Lower lobe of right lung (tissue), 2 donors: ENCODE results near the gene DOCK1. TPM values are rescaled to one million over a fixed set of nuclear protein-coding genes. Genes with fewer than 3 reads are reported as not detected.

Experiments
- ATAC-seq, 2 donors: fragments of 200-7000 bp; cut with Tn5 transposase; one replicate each; pipeline ENCODE4 v1.9.1; 2020 to 2022; ENCODE audit warnings: mild to moderate bottlenecking in 2 of 2, moderate library complexity in 2 of 2
- DNase-seq: peaks from one replicate; pipeline ENCODE4 v3.0.0-alpha.2; 2020
- H3K27ac ChIP-seq: fragments of 200-600 bp; one replicate; pipeline ENCODE4 v1.8.0; 2022
- H3K27me3 ChIP-seq: fragments of 200-600 bp; one replicate; pipeline ENCODE4 v1.8.0; 2022; ENCODE audit warnings: low read depth
- H3K36me3 ChIP-seq: fragments of 200-600 bp; one replicate; pipeline ENCODE4 v1.8.0; 2022; ENCODE audit warnings: mild to moderate bottlenecking
- H3K4me1 ChIP-seq: fragments of 200-600 bp; one replicate; pipeline ENCODE4 v1.8.0; 2022
- H3K4me3 ChIP-seq: fragments of 200-600 bp; one replicate; pipeline ENCODE4 v1.8.0; 2022; ENCODE audit warnings: mild to moderate bottlenecking
- H3K9me3 ChIP-seq: fragments of 200-600 bp; one replicate; pipeline ENCODE4 v1.8.0; 2022
- CTCF ChIP-seq: fragments of 200-600 bp; IDR thresholded peaks from one replicate; pipeline ENCODE4 v1.8.0; 2022; ENCODE audit warnings: antibody characterized with exemption, mild to moderate bottlenecking
- intact Hi-C: fragments of 100-400 bp; cut with DNase I; formaldehyde crosslinking; loops from one replicate; pipeline ENCODE4 v1.11.0; 2022
- total RNA-seq: library from RNA; stranded (reverse); fragmentation: NEBNext Ultra II Directional; extraction: Animal tissue kit (Norgen Biotek cat#: 25700); gene quantifications from one replicate; pipeline ENCODE4 v1.2.1, GENCODE V29; 2021
- donor health status: DM: no; HTN: yes; CAD: no; lungs with severe emphysema.

Gene DOCK1
- total RNA-seq, 1 donor from 2014 or later = 44.8 TPM

- ATAC-seq (peak; percentile 83 to 84), DNase-seq (no peak)
- Histone ChIP-seq H3K9me3 (no peaks in the 10 kb centered on the region), H3K27ac (no peak overlapping the region), H3K4me3 (no peak overlapping the region), H3K27me3 (no peaks in the 10 kb centered on the region), H3K36me3 (peaks cover 25% of the 10 kb centered on the region), H3K4me1 (no peaks in the 10 kb centered on the region)
- no peak for TF ChIP-seq CTCF
- intact Hi-C loops = no loop called here
Measured at GRCh38 chr10:127132451-127132850, 227.2 kb downstream of the DOCK1 start.

GRCh38 chr10:127133225-127133624 is 228.0 kb downstream of the DOCK1 start:
- Histone ChIP-seq H3K4me1 (no peaks in the 10 kb centered on the region), H3K27me3 (no peaks in the 10 kb centered on the region), H3K36me3 (peaks cover 20% of the 10 kb centered on the region), H3K4me3 (no peak overlapping the region), H3K9me3 (no peaks in the 10 kb centered on the region), H3K27ac (no peak overlapping the region)
- TF ChIP-seq CTCF = no peak
- intact Hi-C loops = no loop called here
- DNase-seq = no peak
- ATAC-seq = no peak

GRCh38 chr10:127133672-127134500 is 228.7 kb downstream of the DOCK1 start:
- DNase-seq (no peak), ATAC-seq (no peak)
- Histone ChIP-seq H3K36me3 (peaks cover 22% of the 10 kb centered on the region), H3K27ac (no peak overlapping the region), H3K4me3 (no peak overlapping the region), H3K4me1 (no peaks in the 10 kb centered on the region), H3K9me3 (no peaks in the 10 kb centered on the region), H3K27me3 (no peaks in the 10 kb centered on the region)
- no peak for TF ChIP-seq CTCF
- intact Hi-C loops = no loop called here

GRCh38 chr10:127135844-127136577 is 230.8 kb downstream of the DOCK1 start:
- no peak for TF ChIP-seq CTCF
- DNase-seq (no peak), ATAC-seq (no peak)
- peaks cover 8% of the 10 kb centered on the region for H3K36me3 ChIP-seq
- no peaks in the 10 kb centered on the region for H3K9me3 ChIP-seq
- intact Hi-C loops = no loop called here
- H3K27me3 ChIP-seq = no peaks in the 10 kb centered on the region
- no peaks in the 10 kb centered on the region for H3K4me1 ChIP-seq
- H3K4me3 ChIP-seq = no peak overlapping the region
- no peak overlapping the region for H3K27ac ChIP-seq

GRCh38 chr10:127137391-127137790 is 232.2 kb downstream of the DOCK1 start:
- DNase-seq (no peak), ATAC-seq (no peak)
- Histone ChIP-seq H3K27me3 (no peaks in the 10 kb centered on the region), H3K27ac (no peak overlapping the region), H3K9me3 (no peaks in the 10 kb centered on the region), H3K4me3 (no peak overlapping the region), H3K4me1 (no peaks in the 10 kb centered on the region), H3K36me3 (peaks cover 8% of the 10 kb centered on the region)
- intact Hi-C loops = no loop called here
- no peak for TF ChIP-seq CTCF
